GM21717 (cell line): ENCODE measurements around the gene YIPF3.
A peak's percentile ranks its signal among the peaks of the same experiment; 100 is the strongest.

Experiments used
- ATAC-seq: cut with Tn5 transposase; IDR thresholded peaks from one replicate; pipeline ENCODE4 v1.9.1; 2021; ENCODE audit warnings: mild to moderate bottlenecking, moderate library complexity; ENCODE audit not compliant: unreplicated experiment

The YIPF3 gene

GRCh38 chr6:43493833-43494232 is 22.9 kb downstream of the YIPF3 start:
- ATAC-seq: no peak

GRCh38 chr6:43493230-43493629 is 23.5 kb downstream of the YIPF3 start:
- no peak for ATAC-seq

GRCh38 chr6:43492673-43493072 is 24.1 kb downstream of the YIPF3 start:
- no peak for ATAC-seq

- ATAC-seq: no peak
These were observed 24.7 kb downstream of the YIPF3 start for GRCh38 chr6:43491750-43492661.

GRCh38 chr6:43490523-43490939 is 26.2 kb downstream of the YIPF3 start:
- no peak for ATAC-seq

- no peak for ATAC-seq
These were observed 27.3 kb downstream of the YIPF3 start for GRCh38 chr6:43489277-43490072.

GRCh38 chr6:43488667-43489276 is 28.0 kb downstream of the YIPF3 start:
- no peak for ATAC-seq

- no peak for ATAC-seq
These were observed 35.0 kb downstream of the YIPF3 start for GRCh38 chr6:43481591-43482236.

- no peak for ATAC-seq
These were observed 35.7 kb downstream of the YIPF3 start for GRCh38 chr6:43481075-43481474.

- no peak for ATAC-seq
These were observed 38.7 kb downstream of the YIPF3 start for GRCh38 chr6:43478008-43478372.

- peak; percentile 93 for ATAC-seq
These were observed 39.3 kb downstream of the YIPF3 start, which contains the start of gene TJAP1 for GRCh38 chr6:43477235-43478007. Gene TJAP1, plus strand, starts transcription at chr6:43477570. Its CDS starts 21,432 bp downstream, at chr6:43499002.

- no peak for ATAC-seq
These were observed 40.0 kb downstream of the YIPF3 start for GRCh38 chr6:43476746-43477145.

- ATAC-seq: no peak
These were observed 41.2 kb downstream of the YIPF3 start for GRCh38 chr6:43475516-43475915.

GRCh38 chr6:43472515-43472914 is 44.2 kb downstream of the YIPF3 start:
- no peak for ATAC-seq

GRCh38 chr6:43471399-43471798 is 45.3 kb downstream of the YIPF3 start:
- no peak for ATAC-seq

- ATAC-seq: no peak
These were observed 46.8 kb downstream of the YIPF3 start for GRCh38 chr6:43469947-43470346.

- ATAC-seq: no peak
These were observed 47.7 kb downstream of the YIPF3 start for GRCh38 chr6:43468748-43469681.

- no peak for ATAC-seq
These were observed 48.5 kb downstream of the YIPF3 start for GRCh38 chr6:43468240-43468639.

GRCh38 chr6:43467752-43468151 is 49.0 kb downstream of the YIPF3 start:
- no peak for ATAC-seq
